ENCODE results near the gene FDCSP. TPM values are rescaled to one million over a fixed set of nuclear protein-coding genes. Genes with fewer than 3 reads are reported as not detected.
"Not testable (repeated sequence)": the region's sequence is repeated elsewhere in the genome, so short reads cannot be mapped to it uniquely, and the experiment has no call there.

Gene FDCSP
- total RNA-seq, 1 donor from 2014 or later = not detected

DNA sequence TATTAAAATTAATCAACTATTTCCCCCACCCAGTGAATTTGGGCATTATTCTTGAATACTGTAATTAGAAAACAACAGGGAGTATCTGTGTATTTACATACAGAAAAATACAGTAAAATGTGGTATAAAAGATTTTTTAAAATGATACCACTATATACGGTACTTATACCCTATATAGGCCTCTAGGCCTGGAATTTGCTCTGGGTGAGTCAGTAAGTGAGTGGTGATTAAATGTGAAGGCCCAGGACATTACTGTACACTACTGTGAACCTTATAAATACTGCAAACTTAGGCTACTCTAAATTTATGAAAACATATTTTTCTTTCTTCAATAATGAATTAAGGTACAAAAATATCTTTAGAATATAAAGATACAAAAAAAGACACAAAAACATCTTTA, 10.2 kb downstream of the FDCSP start:
- Histone ChIP-seq H4K20me1 (ENCODE audit: low read depth) (no peaks in the 10 kb centered on the region), H3K4me3 (no peak overlapping the region), H3K79me2 (ENCODE audit: low read depth) (no peaks in the 10 kb centered on the region), H3K36me3 (no peaks in the 10 kb centered on the region), H3K4me1 (peaks cover 3% of the 10 kb centered on the region), H3K9ac (no peak overlapping the region), H3K4me2 (no peak overlapping the region), H3F3A (ENCODE audit: low read depth) (no peaks in the 10 kb centered on the region), H3K27ac (no peak overlapping the region), H3K9me3 (ENCODE audit: low read depth) (no peaks in the 10 kb centered on the region), H3K27me3 (no peaks in the 10 kb centered on the region), H2AFZ (replicated peaks) (no peak overlapping the region)
- Mint-ChIP-seq H3K27me3 (ENCODE audit: insufficient read depth, low read depth) (no peaks in the 10 kb centered on the region), H3K27ac (no peak overlapping the region), H3K9me3 (no peaks in the 10 kb centered on the region), H3K4me1 (peaks cover 2% of the 10 kb centered on the region), H3K36me3 (no peaks in the 10 kb centered on the region), H3K4me3 (no peak overlapping the region)
- no peak for DNase-seq (ENCODE audit: low spot score)
- TF ChIP-seq EZH2phosphoT487 (IDR thresholded peaks at IDR 0.05) (no peak), EZH2 (IDR thresholded peaks at IDR 0.05) (no peak)
- TF ChIP-seq, protein P1, sequence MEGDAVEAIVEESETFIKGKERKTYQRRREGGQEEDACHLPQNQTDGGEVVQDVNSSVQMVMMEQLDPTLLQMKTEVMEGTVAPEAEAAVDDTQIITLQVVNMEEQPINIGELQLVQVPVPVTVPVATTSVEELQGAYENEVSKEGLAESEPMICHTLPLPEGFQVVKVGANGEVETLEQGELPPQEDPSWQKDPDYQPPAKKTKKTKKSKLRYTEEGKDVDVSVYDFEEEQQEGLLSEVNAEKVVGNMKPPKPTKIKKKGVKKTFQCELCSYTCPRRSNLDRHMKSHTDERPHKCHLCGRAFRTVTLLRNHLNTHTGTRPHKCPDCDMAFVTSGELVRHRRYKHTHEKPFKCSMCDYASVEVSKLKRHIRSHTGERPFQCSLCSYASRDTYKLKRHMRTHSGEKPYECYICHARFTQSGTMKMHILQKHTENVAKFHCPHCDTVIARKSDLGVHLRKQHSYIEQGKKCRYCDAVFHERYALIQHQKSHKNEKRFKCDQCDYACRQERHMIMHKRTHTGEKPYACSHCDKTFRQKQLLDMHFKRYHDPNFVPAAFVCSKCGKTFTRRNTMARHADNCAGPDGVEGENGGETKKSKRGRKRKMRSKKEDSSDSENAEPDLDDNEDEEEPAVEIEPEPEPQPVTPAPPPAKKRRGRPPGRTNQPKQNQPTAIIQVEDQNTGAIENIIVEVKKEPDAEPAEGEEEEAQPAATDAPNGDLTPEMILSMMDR (IDR thresholded peaks at IDR 0.05) = no peak

DNA sequence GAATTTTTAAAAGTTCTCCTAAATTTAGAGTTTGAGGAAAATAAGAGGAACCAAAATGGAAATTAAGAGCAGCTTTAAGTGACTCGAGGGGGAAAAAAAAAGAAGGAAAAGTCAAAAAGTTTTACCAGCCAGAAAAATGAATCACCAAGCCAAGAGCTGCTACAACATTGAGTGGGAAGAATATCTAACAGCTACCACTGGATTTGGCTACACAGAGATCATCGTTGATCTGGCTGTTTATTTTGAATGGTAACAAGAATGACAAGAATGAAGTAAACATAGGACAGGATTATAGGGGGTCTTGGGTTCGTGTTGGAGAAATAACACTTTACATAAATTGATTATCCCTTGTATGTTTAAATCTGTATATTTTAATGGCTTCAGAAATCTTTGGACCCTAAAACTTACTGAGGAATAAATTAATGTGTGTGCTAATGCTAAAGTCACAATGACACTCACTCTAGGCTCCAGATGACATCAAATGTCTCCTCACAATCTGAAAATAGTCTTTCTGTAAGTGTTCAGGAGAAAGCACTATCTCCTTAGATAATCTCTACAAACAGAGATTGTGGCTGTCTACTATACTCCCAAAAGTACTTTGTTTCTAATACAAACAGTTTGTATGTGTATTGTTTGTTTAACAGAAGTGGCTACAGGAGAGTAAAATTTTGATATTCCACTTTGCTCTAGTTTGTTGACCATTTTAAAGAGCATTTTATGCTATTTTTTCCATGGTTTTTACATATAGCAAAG, 13.4 kb downstream of the FDCSP start:
- Mint-ChIP-seq H3K4me3 (no peak overlapping the region), H3K27ac (no peak overlapping the region), H3K27me3 (ENCODE audit: insufficient read depth, low read depth) (no peaks in the 10 kb centered on the region), H3K36me3 (no peaks in the 10 kb centered on the region), H3K9me3 (no peaks in the 10 kb centered on the region), H3K4me1 (peaks cover 2% of the 10 kb centered on the region)
- Histone ChIP-seq H3K79me2 (ENCODE audit: low read depth) (no peaks in the 10 kb centered on the region), H3F3A (ENCODE audit: low read depth) (no peaks in the 10 kb centered on the region), H3K9ac (no peak overlapping the region), H3K9me3 (ENCODE audit: low read depth) (no peaks in the 10 kb centered on the region), H4K20me1 (ENCODE audit: low read depth) (no peaks in the 10 kb centered on the region), H3K27ac (no peak overlapping the region), H3K27me3 (no peaks in the 10 kb centered on the region), H3K36me3 (no peaks in the 10 kb centered on the region), H3K4me2 (no peak overlapping the region), H3K4me1 (peaks cover 3% of the 10 kb centered on the region), H3K4me3 (no peak overlapping the region), H2AFZ (replicated peaks) (peak overlapping the region; percentile 15)
- TF ChIP-seq, protein P1 (IDR thresholded peaks at IDR 0.05) = no peak
- no peak for TF ChIP-seq EZH2 (IDR thresholded peaks at IDR 0.05)
- no peak for TF ChIP-seq EZH2phosphoT487 (IDR thresholded peaks at IDR 0.05)
- DNase-seq (ENCODE audit: low spot score) = no peak

DNA sequence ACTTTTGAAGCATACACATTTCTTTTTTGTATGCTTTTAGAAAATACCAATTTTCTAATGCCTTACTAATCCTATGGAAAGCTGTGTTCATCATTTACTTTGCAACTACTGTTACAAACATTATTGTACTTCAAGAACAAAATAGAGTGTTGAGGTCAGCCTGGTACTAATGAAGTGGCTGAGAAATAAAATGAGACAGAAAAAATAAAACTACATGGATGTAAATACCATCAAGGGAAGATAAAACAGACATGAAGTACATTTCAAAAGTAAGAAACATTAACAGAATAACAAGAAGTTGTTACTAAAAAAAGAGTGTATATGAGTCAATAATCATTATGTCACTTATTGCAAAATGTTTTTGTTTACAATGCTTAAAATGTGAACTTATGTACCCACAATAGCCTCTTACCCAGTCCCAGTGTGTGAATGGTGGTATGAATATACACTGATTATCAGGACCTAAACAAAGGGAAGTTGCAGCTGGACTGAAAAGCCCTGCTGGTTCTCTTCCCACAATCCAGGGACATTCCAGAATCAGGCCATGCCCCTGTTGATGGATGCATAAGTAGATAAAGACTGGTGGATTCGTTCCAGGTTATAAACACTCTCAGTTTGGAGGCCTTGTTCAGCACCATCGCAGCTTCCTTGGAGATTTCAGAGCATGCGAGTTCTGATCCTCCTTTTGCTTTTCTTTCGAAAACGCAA, 14.1 kb downstream of the FDCSP start:
- Histone ChIP-seq H3K4me1 (peaks cover 3% of the 10 kb centered on the region), H3K79me2 (ENCODE audit: low read depth) (no peaks in the 10 kb centered on the region), H3K27ac (no peak overlapping the region), H3K4me3 (no peak overlapping the region), H3K4me2 (no peak overlapping the region), H3K9me3 (ENCODE audit: low read depth) (no peaks in the 10 kb centered on the region), H3K36me3 (no peaks in the 10 kb centered on the region), H3K27me3 (no peaks in the 10 kb centered on the region), H3F3A (ENCODE audit: low read depth) (no peaks in the 10 kb centered on the region), H2AFZ (replicated peaks) (peak overlapping the region; percentile 15), H3K9ac (no peak overlapping the region), H4K20me1 (ENCODE audit: low read depth) (no peaks in the 10 kb centered on the region)
- TF ChIP-seq, protein P1 (IDR thresholded peaks at IDR 0.05) = no peak
- no peak for TF ChIP-seq EZH2phosphoT487 (IDR thresholded peaks at IDR 0.05)
- no peak for TF ChIP-seq EZH2 (IDR thresholded peaks at IDR 0.05)
- DNase-seq (ENCODE audit: low spot score) = peak; percentile 12
- Mint-ChIP-seq H3K27ac (no peak overlapping the region), H3K4me1 (peaks cover 2% of the 10 kb centered on the region), H3K27me3 (ENCODE audit: insufficient read depth, low read depth) (no peaks in the 10 kb centered on the region), H3K36me3 (no peaks in the 10 kb centered on the region), H3K4me3 (no peak overlapping the region), H3K9me3 (no peaks in the 10 kb centered on the region)

DNA sequence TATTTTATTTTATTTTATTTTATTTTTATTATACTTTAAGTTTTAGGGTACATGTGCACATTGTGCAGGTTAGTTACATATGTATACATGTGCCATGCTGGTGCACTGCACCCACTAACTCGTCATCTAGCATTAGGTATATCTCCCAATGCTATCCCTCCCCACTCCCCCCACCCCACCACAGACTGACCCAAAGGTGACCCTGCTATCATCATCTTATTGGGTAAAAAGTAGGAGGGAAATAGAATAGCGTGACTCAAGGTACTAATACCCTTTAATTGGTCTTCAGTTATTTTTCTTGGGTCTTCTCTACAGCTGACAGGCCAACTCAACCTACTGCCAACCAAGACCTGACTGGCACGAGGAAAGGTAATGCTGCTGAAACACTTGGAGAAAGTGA, 16.4 kb downstream of the FDCSP start, which contains the start of gene CSN3:
TSS of gene CSN3 (plus strand) at position 301 of the 400 bp plus-strand sequence. CDS start 2,223 bp downstream, outside the sequence.
- H3K4me1 ChIP-seq; H3K9ac ChIP-seq; H3K4me1 Mint-ChIP-seq; H3K36me3 Mint-ChIP-seq; DNase-seq (ENCODE audit: low spot score); H3K4me2 ChIP-seq; H3K4me3 Mint-ChIP-seq; H3K9me3 ChIP-seq (ENCODE audit: low read depth); H3K4me3 ChIP-seq; H3K79me2 ChIP-seq (ENCODE audit: low read depth); H4K20me1 ChIP-seq (ENCODE audit: low read depth); H3K27ac Mint-ChIP-seq; H3K9me3 Mint-ChIP-seq; H3K27ac ChIP-seq; H3K27me3 ChIP-seq; H2AFZ ChIP-seq (replicated peaks); H3K27me3 Mint-ChIP-seq (ENCODE audit: insufficient read depth, low read depth); H3F3A ChIP-seq (ENCODE audit: low read depth); H3K36me3 ChIP-seq: not testable (repeated sequence)

Measured in neural progenitor cell (in vitro differentiated cells).